ENCODE results near the gene SGCA.
A peak's percentile ranks its signal among the peaks of the same experiment; 100 is the strongest.

The SGCA gene

DNA sequence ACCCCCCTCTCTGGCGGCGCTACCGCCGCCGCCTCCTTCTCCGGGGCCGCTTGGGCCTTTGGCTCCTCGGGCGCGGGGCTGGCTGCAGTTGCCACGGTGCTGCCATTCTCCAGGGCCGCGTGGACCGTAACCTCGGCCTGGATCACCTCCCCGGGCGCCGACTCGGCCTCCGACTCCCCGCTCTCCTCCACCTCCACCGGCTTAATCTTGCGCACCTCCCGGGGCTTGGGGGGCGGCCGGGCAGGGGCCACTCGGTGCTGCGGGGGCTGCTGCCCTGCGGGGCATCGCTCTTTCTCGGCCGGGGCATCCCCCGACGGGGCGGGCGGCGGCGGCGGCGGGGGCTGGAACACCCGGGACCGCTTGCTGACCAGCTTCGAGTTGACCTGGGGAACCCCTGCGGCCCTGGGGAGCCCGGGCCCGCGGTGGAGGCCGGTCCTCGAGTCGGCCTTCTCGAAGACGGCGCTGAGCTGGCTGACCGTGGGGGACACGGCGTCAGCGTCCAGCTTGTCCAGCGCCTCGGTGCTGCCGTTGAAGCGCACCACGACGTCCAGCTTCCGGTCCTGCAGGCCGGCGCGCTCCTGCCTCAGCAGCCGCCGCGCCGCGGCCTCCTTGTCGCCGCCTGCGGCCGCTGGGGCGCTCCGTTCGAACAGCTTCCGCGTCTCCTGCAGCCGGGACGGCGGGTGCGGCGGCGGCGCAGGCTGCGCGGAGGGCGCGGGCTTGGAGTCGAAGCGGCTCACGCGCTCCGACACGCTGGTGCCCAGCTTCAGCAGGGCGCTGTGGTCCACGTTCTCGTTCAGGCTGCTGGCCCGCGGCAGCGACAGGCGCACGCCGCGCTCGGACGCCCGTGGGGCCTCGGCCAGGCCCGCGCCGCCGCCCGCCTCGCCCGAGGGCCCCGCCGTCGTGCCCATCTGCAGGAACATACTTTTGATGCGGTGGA lies 16.1 kb upstream of the SGCA start:
- DNase-seq (ENCODE audit: low read depth) = no peak

- DNase-seq (ENCODE audit: low read depth) = no peak
These were observed 15.3 kb upstream of the SGCA start, which contains the start of gene PPP1R9B for GRCh38 chr17:50150354-50151040. Gene PPP1R9B (minus strand): TSS chr17:50150677. CDS start chr17:50150513, 164 bp downstream.

GRCh38 chr17:50151041-50151936 lies 14.5 kb upstream of the SGCA start:
- DNase-seq (ENCODE audit: low read depth) = peak; percentile 86

DNA sequence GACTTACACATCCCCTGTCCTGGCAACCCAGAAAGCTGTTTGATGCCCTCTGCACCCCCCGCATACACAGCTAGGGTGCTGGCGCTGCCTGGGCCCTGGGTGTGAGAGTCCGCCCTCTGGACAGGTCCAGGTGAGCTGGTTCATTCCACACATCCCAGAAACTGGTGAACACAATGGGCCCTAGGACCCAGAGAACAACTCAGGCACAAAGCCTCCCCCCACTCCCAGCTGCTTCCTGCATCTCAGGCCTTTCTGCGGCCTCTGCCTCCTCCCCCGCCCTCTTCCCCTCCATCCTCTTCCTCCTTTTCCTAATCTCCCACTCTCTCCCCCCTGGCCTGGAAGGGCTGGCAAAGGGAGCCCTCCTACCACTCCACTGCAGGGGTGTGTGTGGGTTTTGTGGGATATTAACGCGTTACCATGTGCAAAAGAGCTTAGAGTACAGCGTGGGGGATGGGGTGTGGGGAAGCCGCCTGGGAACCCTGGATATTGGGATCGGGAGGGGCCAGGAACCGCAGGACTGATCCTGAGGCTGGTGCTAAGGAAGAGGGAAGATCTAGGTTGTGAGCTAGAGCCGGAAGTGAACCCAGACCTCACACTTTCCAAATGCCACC lies 13.8 kb upstream of the SGCA start:
- peak; percentile 76 for DNase-seq (ENCODE audit: low read depth)

DNA sequence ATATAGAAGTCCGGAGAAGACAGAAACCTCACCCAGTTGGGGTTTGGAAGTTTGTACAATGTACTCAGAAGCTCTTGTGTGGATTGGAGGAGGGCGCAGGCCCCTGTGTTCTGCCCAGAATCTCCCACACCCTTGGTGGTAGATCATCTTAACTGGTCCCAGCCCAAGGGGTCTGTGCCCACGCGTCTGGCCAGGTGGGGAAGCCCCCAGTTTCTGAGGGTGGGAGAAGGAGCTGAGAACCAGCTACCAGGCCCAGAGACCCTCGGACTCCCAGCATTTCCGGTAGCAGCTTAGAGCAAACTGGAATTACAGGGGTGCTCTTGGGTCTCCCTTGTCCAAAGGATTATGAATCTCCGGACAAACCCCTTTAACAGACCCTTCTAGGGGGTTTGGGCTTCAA lies 13.1 kb upstream of the SGCA start:
- no peak for DNase-seq (ENCODE audit: low read depth)

DNA sequence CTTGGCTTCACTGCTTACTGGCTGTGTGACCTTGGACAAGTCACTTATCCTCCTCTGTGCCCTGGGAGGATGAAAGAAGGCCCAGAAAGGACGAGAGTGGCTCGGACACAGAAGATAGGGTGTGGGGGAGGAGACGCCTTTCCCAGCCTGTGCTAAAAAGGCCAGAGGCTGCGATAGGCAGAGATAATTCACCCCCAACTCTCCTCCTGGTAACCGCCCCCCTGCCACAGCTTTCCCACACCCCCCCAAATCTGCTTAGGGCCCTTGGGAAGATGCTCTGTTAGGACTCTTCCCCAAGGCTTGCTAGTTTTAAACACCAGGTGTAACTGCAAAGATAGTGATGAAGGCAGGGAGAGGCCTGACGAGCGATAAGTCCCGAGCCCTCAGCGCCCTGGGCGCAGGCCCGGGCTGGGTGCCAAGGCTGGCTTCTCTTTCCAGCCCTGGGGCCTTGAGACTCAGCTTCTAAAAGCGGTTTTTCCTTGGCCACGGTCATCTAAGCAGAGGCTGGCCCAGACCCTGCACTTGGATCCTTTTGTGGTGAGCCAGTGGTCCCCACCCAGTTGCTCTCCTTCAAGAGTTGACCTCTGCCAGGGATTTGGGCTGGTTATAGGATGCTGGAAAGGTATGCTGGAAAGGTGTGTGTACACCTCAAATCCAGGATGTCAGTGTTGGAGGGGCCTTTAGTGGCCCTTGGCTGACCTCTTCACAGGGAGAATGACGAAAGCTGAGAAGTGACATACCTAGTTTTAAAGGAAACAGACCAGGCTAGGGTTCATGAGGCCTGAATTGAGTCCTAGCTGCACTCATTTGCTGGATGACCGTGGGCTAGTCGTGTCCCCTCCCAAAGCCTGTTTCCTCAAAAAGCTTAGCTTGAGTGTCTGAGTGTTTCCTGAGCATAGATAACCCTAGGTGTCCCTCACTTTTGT lies 11.9 kb upstream of the SGCA start:
- no peak for DNase-seq (ENCODE audit: low read depth)

GRCh38 chr17:50154604-50155003 lies 11.2 kb upstream of the SGCA start:
- no peak for DNase-seq (ENCODE audit: low read depth)

DNA sequence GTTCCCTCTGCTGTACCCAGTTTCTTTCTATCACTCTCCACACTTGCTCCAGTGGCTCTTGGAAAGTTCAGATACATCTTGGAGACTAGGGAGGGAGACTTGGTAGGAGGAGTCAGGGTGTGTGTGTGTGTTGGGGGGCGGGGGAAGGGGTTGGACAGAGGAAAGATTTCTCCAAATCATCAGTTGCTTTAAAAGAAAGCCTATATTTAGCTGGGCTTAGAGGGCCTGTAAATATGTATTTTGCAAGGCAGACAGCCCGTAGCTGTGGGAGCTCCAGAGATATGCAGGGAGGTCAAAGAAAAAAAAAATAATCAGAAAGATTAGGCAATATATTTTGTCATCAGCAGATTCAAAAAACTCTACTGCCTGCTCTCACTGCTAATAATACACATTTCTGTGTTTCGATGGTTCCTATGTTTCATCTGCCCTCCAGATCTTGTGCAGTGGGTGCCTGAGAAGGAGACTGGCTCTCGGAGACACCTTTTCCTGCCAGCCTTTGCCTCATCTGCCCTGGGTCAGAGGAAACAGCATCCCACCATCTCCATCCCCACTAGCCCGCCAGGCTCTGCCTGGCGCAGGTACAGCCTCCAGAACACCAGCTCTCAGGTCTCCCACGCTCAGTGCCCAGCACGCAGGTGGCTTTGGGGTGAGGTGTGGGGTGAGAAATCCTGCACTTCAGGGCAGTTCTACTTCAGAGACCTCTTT lies 10.5 kb upstream of the SGCA start:
- peak; percentile 64 for DNase-seq (ENCODE audit: low read depth)

DNA sequence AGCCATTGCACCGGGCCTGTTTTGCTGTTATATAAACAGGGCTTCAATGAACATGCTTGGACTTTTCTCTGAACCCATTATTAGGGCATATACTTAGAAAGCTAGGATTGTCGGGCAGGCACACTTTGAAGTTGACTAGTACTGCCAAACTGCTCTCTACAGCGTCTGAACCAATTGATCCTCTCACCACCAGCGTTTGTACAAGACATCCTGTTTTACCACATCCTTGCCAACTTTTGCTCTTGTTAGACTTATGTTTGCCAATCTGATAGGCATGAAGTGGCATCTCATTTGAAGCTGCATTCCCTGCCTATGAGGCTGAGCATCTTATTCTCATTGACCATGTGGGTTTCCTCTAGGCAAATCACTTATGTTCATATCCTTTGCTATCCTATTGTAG lies 7.9 kb upstream of the SGCA start:
- DNase-seq (ENCODE audit: low read depth) = no peak

GRCh38 chr17:50161023-50161910 lies 4.5 kb upstream of the SGCA start:
- DNase-seq (ENCODE audit: low read depth) = peak; percentile 71

DNA sequence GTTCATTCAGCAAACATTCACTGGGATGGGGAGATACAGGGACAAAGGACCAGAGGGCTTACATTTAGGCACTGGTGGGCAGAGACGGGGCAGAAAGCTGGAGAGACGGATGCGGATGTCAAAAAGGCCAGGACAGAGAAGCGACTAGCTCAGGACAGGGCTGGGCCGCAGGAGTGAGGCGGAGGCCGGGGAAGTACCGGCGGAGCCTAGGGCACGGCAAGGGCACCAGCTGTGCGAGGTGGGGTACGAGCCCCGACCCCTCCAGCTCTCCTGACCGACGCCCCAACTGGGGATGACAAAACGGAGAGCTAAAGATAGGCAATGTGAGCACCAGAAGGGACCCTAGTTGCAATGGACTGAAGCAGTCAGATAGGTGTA lies 3.9 kb upstream of the SGCA start:
- DNase-seq (ENCODE audit: low read depth) = no peak

DNA sequence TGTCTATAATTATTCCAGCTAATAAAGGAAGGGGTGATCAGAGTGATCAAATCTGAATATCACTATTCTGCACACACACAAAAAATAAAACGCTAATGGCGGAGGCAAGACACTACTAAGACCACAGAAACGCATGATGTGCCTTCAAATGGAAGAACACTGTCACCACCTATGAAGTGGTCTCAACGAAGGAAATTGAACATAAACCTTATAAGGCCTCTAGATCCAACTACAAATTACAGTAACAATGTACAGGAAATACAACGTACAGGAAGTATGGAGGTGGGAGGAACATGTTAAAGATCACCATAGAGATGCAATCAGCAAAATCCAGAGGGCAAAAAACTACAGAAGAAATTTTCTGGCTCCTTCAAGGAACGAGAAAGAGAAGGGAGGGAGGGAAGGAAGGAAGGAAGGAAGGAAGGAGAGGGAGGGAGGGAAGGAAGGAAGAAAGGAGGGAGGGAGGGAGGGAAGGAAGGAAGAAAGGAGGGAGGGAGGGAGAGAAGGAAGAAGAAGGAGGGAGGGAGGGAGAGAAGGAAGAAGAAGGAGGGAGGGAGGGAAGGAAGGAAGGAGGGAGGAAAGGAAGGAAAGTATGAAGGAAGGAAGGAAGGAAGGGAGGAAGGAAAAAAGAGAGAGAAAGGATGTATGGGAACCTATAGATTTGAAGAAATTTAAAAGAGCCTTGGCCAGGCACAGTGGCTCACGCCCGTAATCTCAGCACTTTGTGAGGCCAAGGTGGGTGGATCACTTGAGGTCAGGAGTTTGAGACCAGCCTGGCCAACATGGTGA lies 3.1 kb upstream of the SGCA start:
- no peak for DNase-seq (ENCODE audit: low read depth)

- DNase-seq (ENCODE audit: low read depth) = no peak
These were observed 1.7 kb upstream of the SGCA start for GRCh38 chr17:50163843-50164696.

DNA sequence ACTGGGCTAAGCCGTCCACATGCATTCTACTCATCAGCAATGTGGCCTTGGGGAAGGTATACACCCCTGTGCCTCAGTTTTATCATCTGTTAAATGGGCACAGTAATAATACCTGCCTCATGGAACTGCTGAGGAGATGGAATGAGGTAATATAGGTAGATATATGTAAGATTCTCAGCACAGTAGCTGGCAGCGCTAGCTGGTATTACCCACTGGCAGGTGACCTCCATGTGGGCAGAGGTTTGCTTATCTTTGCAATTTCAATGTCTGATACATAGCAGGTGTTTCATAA lies 1.2 kb upstream of the SGCA start:
- no peak for DNase-seq (ENCODE audit: low read depth)

- no peak for DNase-seq (ENCODE audit: low read depth)
These were observed 739 bp upstream of the SGCA start for GRCh38 chr17:50165066-50165465.

DNA sequence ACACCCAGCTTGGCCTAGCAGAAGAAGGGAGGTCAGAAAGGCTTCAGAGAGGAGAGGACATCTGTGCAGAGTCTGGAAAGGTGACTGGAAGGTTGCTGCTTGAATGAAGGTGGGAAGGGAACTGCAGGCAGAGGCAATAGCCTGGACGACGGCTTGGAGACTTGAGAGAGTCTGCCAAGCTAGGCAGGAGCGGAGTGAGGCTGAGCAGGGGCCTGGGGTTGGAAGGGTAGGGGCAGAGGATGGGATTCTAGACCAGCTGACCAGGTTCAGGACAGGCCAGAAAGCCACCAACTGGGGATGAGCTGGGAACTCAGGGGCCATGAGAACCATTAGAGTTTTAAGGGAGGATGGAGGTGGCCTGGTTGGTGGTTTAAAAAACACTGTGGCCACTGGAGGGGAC lies 339 bp upstream of the SGCA start:
- DNase-seq (ENCODE audit: low read depth) = no peak

- DNase-seq (ENCODE audit: low read depth) = no peak
These were observed 845 bp downstream of the SGCA start for GRCh38 chr17:50166518-50167181.
